Measurements from ENCODE around the gene PGAP2. TPM values are rescaled to one million over a fixed set of nuclear protein-coding genes. Genes with fewer than 3 reads are reported as not detected.

Gene PGAP2
- total RNA-seq, 1 donor from 2014 or later = 10.0 TPM

DNA sequence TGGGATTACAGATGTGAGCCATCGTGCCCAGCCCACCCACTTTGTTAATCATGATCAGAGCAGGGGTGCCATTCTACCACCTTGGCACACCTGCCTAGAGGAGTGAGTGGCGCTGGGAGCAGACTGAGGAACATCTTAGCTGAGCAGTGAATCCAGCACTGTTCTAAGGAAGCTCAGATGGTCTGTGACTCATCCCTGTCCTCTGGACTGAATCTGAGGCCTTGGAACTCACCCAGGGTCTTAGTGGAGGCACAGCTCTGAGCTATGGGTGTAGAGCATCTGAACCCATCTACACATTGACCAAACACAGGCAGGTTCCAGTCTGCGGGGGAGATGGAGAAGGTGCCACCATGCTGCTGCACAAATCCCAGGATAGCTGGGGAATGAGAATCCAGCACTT lies 14.9 kb downstream of the PGAP2 start:
- H3K27me3 Mint-ChIP-seq (ENCODE audit: insufficient read depth, low read depth) = no peaks in the 10 kb centered on the region
- peaks cover 7% of the 10 kb centered on the region for H3K4me1 Mint-ChIP-seq
- Histone ChIP-seq H3K27me3 (no peaks in the 10 kb centered on the region), H3K9ac (no peak overlapping the region), H3F3A (ENCODE audit: low read depth) (peaks cover 14% of the 10 kb centered on the region), H3K79me2 (ENCODE audit: low read depth) (no peaks in the 10 kb centered on the region), H3K4me1 (peaks cover 19% of the 10 kb centered on the region), H3K27ac (no peak overlapping the region), H3K36me3 (no peaks in the 10 kb centered on the region), H3K9me3 (ENCODE audit: low read depth) (no peaks in the 10 kb centered on the region), H3K4me3 (no peak overlapping the region), H2AFZ (replicated peaks) (no peak overlapping the region), H4K20me1 (ENCODE audit: low read depth) (peaks cover 5% of the 10 kb centered on the region), H3K4me2 (no peak overlapping the region)
- no peaks in the 10 kb centered on the region for H3K9me3 Mint-ChIP-seq
- H3K4me3 Mint-ChIP-seq = no peak overlapping the region
- no peak for DNase-seq (ENCODE audit: low spot score)
- H3K36me3 Mint-ChIP-seq = peaks cover 38% of the 10 kb centered on the region
- no peak overlapping the region for H3K27ac Mint-ChIP-seq
- TF ChIP-seq, protein P1, sequence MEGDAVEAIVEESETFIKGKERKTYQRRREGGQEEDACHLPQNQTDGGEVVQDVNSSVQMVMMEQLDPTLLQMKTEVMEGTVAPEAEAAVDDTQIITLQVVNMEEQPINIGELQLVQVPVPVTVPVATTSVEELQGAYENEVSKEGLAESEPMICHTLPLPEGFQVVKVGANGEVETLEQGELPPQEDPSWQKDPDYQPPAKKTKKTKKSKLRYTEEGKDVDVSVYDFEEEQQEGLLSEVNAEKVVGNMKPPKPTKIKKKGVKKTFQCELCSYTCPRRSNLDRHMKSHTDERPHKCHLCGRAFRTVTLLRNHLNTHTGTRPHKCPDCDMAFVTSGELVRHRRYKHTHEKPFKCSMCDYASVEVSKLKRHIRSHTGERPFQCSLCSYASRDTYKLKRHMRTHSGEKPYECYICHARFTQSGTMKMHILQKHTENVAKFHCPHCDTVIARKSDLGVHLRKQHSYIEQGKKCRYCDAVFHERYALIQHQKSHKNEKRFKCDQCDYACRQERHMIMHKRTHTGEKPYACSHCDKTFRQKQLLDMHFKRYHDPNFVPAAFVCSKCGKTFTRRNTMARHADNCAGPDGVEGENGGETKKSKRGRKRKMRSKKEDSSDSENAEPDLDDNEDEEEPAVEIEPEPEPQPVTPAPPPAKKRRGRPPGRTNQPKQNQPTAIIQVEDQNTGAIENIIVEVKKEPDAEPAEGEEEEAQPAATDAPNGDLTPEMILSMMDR (IDR thresholded peaks at IDR 0.05) = no peak
- TF ChIP-seq EZH2 (IDR thresholded peaks at IDR 0.05) (no peak), EZH2phosphoT487 (IDR thresholded peaks at IDR 0.05) (no peak)

DNA sequence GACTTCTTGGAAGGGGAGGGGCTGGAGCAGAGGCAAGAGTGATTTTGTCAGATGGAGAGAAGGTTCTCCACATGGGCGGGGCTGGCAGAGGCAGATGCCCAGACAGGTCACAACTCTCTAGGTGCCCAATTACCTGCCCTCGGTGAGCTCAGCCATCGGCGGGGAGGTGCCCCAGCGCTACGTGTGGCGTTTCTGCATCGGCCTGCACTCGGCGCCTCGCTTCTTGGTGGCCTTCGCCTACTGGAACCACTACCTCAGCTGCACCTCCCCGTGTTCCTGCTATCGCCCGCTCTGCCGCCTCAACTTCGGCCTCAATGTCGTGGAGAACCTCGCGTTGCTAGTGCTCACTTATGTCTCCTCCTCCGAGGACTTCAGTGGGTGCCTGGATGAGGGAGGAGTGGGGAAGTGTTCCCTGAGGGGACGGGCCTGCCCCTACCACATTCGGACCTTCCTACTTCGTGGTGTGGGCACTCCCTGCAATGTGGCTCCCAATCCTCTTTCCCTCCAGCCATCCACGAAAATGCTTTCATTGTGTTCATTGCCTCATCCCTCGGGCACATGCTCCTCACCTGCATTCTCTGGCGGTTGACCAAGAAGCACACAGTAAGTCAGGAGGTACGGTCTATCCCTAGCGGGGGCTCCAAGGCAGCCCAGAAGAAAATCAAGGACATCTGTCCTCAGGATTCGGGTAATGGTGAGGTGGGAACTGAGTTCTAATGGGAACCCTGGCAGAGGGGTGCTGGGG lies 15.6 kb downstream of the PGAP2 start:
- H3K27ac ChIP-seq = no peak overlapping the region
- H3K79me2 ChIP-seq (ENCODE audit: low read depth) = no peaks in the 10 kb centered on the region
- H4K20me1 ChIP-seq (ENCODE audit: low read depth) = peaks cover 5% of the 10 kb centered on the region
- no peak overlapping the region for H3K9ac ChIP-seq
- no peaks in the 10 kb centered on the region for H3K9me3 ChIP-seq (ENCODE audit: low read depth)
- no peak overlapping the region for H3K4me2 ChIP-seq
- peaks cover 14% of the 10 kb centered on the region for H3F3A ChIP-seq (ENCODE audit: low read depth)
- H3K9me3 Mint-ChIP-seq = no peaks in the 10 kb centered on the region
- no peaks in the 10 kb centered on the region for H3K27me3 ChIP-seq
- no peaks in the 10 kb centered on the region for H3K27me3 Mint-ChIP-seq (ENCODE audit: insufficient read depth, low read depth)
- DNase-seq (ENCODE audit: low spot score) = no peak
- TF ChIP-seq, protein P1 (IDR thresholded peaks at IDR 0.05) = no peak
- TF ChIP-seq EZH2 (IDR thresholded peaks at IDR 0.05) = no peak
- no peak for TF ChIP-seq EZH2phosphoT487 (IDR thresholded peaks at IDR 0.05)
- H3K4me1 ChIP-seq = peaks cover 19% of the 10 kb centered on the region
- no peak overlapping the region for H3K4me3 Mint-ChIP-seq
- no peaks in the 10 kb centered on the region for H3K36me3 ChIP-seq
- H3K4me3 ChIP-seq = no peak overlapping the region
- peaks cover 7% of the 10 kb centered on the region for H3K4me1 Mint-ChIP-seq
- no peak overlapping the region for H3K27ac Mint-ChIP-seq
- peaks cover 35% of the 10 kb centered on the region for H3K36me3 Mint-ChIP-seq
- H2AFZ ChIP-seq (replicated peaks) = no peak overlapping the region

DNA sequence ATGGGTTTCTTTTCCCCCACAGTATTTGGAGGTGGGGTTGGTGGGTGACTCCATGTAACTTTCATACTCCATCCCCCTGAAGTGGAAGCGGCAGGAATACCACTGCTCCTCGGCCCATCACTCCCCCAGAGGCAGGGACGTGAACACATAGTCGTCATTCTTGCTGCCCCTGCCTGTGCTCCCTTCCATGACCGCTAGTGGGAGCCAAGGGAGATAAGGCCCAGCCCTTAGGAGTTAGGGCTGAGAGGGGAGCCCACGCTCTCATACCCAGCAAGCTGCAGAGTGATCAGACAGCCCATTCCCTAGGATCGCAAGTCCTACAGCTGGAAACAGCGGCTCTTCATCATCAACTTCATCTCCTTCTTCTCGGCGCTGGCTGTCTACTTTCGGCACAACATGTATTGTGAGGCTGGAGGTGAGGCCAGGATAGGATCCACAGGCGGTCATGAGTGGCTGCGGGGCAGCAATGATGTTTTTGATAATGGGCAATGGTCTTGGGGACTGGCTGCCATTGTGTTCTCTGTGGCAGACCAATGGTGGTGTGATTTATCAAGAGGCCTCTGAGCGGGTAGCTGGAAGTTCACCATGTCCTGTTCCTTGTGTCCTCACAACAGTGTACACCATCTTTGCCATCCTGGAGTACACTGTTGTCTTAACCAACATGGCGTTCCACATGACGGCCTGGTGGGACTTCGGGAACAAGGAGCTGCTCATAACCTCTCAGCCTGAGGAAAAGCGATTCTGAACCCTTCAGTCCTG lies 16.5 kb downstream of the PGAP2 start:
- no peak overlapping the region for H3K27ac ChIP-seq
- no peak overlapping the region for H2AFZ ChIP-seq (replicated peaks)
- no peaks in the 10 kb centered on the region for H3K79me2 ChIP-seq (ENCODE audit: low read depth)
- H3K4me2 ChIP-seq = no peak overlapping the region
- H3K27me3 ChIP-seq = no peaks in the 10 kb centered on the region
- TF ChIP-seq, protein P1 (IDR thresholded peaks at IDR 0.05) = peak; percentile 73
- TF ChIP-seq EZH2 (IDR thresholded peaks at IDR 0.05) = no peak
- Mint-ChIP-seq H3K4me1 (peaks cover 7% of the 10 kb centered on the region), H3K27ac (peak overlapping the region; percentile 34), H3K9me3 (no peaks in the 10 kb centered on the region), H3K36me3 (peaks cover 35% of the 10 kb centered on the region), H3K27me3 (ENCODE audit: insufficient read depth, low read depth) (no peaks in the 10 kb centered on the region), H3K4me3 (no peak overlapping the region)
- H3K4me1 ChIP-seq = peaks cover 19% of the 10 kb centered on the region
- H3K36me3 ChIP-seq = no peaks in the 10 kb centered on the region
- peaks cover 14% of the 10 kb centered on the region for H3F3A ChIP-seq (ENCODE audit: low read depth)
- H3K9me3 ChIP-seq (ENCODE audit: low read depth) = no peaks in the 10 kb centered on the region
- no peak overlapping the region for H3K4me3 ChIP-seq
- peak; percentile 81 for DNase-seq (ENCODE audit: low spot score)
- H3K9ac ChIP-seq = no peak overlapping the region
- peaks cover 5% of the 10 kb centered on the region for H4K20me1 ChIP-seq (ENCODE audit: low read depth)

Data from neural progenitor cell (in vitro differentiated cells).